ENCODE results near the gene CAMK4.

DNA sequence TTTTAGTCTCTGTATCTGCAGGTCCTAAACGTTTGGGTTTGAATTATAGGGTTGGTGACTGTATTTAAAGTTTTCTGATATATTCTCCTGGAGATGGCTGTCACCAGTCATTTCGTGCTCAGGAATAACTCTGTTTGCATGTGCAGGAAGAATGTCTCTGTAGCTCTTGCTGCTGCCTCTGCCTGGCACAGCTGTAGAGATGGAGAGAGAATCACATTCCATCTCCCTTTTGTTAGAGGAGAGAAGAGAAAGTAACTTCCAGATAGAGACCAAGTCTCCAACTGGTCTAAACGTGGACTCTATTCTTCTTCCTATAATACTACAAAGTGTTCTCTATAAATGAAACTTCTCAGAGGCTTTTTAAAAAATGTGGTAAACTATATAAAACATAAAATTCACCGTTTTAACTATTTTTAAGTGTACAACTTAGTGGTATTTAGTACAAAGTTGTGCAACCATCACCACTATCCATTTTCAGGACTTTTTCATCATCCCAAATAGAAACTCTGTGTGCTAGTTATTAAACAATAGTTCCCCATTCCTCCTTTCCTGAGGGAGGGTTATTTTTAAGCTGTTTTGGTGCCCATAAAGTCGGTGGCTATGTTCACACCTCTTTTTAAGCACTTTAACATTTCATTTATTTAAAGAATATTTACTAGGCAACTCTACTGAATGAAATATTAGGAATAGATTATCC, 308.9 kb downstream of the CAMK4 start:
- no peak for TF ChIP-seq POLR2A (IDR thresholded peaks at IDR 0.05; ENCODE audit: low read depth, low read length)
- no peak for TF ChIP-seq PAX5 (IDR thresholded peaks at IDR 0.05; ENCODE audit: insufficient read depth, low read length, severe bottlenecking)
- no peak for TF ChIP-seq TAF1 (IDR thresholded peaks at IDR 0.05; ENCODE audit: low read depth, low read length)

All from GM12891 (cell line).